Stimulated activated CD8-positive, alpha-beta memory T cell treated with anti-CD3 and anti-CD28 coated beads, Interleukin-4, amount 100 ng/mL, for 4 hours (primary cell): Measurements from ENCODE around the gene PCA3.
"Not testable (repeated sequence)": the region's sequence is repeated elsewhere in the genome, so short reads cannot be mapped to it uniquely, and the experiment has no call there.

Experiments
- DNase-seq, 2 donors: peaks; one replicate each; pipeline ENCODE4 v3.0.0-alpha.2; 2020; ENCODE audit warnings: low read depth in 2 of 2, low spot score in 1 of 2

Gene PCA3

DNA sequence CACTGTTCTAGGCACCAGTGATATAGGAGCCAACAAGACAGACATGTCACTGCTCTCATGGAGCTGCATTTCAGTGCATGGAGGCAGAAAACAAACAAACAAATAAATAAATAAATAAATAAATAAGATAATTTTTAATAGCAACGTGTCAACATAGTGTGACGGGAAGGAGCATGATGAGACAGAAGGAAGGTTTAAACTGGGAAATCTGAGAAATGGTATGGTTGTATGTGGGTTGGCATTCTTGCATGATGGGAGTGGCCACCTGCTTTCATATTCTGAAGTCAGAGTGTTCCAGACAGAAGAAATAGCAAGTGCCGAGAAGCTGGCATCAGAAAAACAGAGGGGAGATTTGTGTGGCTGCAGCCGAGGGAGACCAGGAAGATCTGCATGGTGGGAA is at the start of gene PCA3:
Gene PCA3, plus strand, starts transcription at position 301 of the 400 bp plus-strand sequence.
- no peak for DNase-seq

DNA sequence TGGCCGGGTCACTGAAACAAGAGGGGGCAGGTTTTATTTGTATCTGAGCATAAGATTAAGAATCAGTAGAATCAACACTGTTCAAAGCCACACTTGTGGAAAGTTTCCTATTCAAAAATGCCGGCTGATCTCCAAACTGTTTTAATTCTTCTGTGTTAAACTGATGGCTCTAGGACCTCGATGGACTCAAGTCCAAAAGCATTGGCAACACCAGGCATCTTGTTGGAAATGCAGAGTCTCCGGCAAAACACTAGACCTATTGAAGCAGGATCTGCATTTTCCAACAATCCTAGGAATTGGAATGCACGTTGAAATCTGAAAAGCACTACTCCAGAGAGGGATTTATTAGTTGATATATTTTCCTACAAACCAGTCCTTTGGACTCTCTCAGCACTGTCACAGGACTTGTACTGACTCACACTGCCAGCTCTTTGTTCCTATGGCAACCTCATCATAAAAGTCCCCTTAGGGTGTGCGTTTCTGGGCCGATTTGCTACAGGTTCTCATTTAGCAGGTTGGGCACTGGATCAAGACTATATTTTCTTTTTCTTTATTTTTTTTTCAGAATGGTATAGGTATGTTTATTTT is 48.1 kb upstream of the PCA3 start:
- no peak for DNase-seq

- no peak for DNase-seq
These were observed 47.1 kb upstream of the PCA3 start for GRCh38 chr9:76717176-76717575.

DNA sequence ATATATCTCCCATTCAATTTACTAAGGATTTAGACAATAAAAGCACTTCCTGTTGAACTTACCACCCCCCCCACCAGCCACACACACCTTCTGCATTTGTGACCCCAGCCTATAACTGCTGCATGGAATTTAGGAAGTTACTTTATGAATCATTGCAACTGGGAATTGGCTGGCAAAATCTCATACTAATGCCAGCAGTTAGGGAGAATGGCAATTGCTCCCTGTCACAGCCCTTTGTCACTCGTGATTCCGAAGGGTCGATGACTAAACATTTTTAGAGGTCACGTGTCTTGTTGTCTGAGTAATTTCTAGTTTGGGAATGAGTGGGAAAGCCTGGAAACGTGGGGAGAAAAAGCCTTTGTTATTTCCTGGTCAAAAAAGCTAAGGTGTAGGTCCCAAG is 46.6 kb upstream of the PCA3 start:
- DNase-seq, result no peak

DNA sequence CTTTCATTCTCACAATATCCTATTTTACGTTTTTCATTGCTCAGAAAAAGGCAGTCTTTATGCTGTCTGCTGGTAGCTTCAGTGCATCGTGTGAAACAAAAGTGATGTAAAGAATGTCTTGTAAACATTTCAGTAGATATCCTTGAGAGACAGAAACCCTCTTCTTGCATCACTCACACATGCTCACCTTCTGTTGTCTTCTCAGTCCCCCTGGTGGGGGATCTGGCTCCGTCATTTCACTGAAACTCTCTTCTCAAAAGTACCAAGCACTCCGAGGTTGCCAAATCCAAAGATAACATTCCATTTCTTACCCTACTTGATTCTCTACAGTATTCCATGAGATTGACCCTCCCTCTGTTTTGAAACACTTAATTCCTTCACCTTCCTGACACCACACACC is 46.1 kb upstream of the PCA3 start:
- DNase-seq, result no peak

DNA sequence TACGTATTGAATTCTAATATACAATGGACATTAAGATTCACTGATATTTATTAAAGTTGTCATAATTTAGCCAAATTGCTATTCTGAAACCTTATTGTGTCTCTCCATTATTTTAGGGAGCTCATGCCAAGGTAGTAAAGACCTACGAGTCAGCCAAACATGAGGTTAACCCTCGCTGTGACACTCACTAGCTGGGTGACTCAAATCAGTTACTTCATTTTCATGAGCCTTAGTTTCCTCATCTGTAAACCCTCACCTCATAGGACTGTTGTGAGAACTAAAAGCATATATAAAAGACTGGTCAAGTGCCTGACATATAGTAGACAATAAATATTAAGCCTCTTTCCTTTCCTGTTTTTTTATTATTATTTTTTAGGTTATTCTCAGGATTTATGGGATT is 44.0 kb upstream of the PCA3 start:
- DNase-seq, result no peak

GRCh38 chr9:76725011-76725546 is 39.2 kb upstream of the PCA3 start:
- DNase-seq, result no peak

DNA sequence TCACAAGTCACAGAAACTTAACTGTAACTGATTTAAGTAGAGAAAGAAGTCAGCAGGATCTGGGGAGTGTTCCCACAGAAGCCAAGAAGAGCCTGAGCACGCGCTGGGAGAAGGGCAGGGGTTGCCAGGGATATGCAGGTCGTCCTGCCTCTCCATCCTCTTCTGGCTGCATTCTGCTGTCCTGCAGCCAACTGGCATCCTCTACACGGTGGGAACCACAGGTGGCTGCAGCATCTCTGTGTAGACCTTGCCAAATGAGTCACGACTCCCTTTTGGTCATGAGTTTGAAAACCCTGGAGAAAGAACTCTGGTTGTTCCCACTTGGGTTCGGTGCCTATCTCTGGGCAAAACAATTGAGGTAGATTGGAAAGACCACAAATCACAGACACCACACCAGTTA is 38.4 kb upstream of the PCA3 start:
- no peak for DNase-seq

- DNase-seq, result no peak
These were observed 35.1 kb upstream of the PCA3 start for GRCh38 chr9:76729116-76729515.

- DNase-seq, result no peak
These were observed 34.1 kb upstream of the PCA3 start for GRCh38 chr9:76729980-76730737.

GRCh38 chr9:76730801-76731200 is 33.4 kb upstream of the PCA3 start:
- DNase-seq, result no peak

DNA sequence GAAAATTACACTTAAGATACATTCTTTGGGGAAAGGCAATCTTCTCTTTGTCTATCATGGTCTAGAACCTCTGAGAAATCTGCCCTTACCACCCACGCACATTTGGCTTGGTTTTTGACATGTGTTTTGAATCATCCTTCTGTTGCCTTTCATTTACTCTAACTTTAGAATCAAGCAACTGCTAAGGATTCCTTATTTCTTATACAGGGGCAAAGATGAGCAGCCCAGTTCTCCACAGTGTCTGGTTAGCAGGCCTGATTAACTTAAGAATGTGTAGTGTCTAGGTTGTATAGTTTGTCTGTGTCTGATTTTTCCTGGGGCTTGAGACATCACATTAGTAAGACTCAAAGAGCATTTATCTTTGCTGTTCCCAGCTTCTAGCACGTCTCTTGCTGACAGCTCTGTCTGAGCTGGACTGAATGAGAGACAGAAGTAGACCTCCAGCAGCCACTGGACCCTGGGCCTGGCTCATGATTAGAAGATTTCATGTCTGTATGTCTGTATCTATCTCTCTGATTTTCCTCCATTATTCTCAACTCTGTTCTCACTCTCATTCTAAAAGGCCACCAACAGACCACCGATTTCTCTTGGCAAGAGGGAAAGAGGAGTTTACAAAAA is 31.8 kb upstream of the PCA3 start:
- DNase-seq, result no peak

- no peak for DNase-seq
These were observed 31.1 kb upstream of the PCA3 start for GRCh38 chr9:76733096-76733495.

- no peak for DNase-seq
These were observed 29.5 kb upstream of the PCA3 start for GRCh38 chr9:76734716-76735115.

GRCh38 chr9:76737154-76737902 is 26.9 kb upstream of the PCA3 start:
- DNase-seq, result no peak

DNA sequence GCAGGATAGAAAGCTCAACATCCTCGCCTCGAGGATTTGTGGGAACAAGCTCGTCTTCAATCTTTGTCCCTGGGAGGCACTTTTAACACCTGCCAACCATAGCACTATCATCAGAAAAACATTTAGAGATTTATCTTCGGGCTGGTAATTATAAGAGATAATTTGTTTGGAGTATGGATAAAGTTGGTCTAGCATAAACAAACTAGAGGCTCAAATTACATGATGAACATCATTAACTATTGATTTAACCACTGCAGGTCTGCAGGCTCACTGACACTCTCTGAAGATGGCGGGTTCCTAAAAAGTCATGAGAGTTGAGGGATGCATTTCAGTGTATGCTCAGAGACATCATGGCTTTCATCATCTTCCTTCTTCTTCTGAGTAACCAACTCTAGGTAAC is 25.8 kb upstream of the PCA3 start:
- DNase-seq, result no peak

DNA sequence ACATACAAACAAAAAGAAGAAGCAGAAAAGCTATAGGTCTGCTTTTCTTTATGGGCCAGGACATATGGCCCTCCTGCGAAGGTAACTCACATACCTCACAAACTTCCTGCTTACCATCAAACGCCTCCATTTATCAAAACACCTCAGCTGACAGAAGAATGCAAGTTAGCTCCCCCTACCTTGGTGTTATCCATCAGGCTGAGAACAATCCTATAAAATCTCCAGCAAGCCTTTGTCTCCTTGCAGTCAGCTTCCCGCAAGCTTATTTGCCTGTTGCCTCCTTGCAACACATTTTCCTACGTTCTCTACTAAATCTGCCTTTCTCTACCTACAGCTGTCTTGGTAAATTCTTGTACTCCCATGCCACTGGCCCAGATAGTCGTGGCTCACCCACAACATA is 22.7 kb upstream of the PCA3 start:
- no peak for DNase-seq

DNA sequence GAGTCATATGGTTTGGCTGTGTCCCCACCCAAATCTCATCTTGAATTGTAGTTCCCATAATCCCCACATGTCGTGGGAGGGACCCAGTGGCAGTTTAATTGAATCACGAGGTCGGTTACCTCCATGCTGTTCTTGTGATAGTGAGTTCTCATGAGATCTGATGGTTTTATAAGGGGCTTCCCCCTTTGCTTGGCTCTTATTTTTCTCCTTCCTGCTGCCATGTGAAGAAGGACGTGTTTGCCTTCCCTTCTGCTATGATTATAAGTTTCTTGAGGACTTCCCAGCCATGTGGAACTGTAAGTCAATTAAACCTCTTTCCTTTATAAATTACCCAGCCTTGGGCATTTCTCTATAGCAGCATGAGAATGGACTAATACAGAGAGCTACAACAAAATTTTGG is 21.3 kb upstream of the PCA3 start:
- not testable (repeated sequence) for DNase-seq

DNA sequence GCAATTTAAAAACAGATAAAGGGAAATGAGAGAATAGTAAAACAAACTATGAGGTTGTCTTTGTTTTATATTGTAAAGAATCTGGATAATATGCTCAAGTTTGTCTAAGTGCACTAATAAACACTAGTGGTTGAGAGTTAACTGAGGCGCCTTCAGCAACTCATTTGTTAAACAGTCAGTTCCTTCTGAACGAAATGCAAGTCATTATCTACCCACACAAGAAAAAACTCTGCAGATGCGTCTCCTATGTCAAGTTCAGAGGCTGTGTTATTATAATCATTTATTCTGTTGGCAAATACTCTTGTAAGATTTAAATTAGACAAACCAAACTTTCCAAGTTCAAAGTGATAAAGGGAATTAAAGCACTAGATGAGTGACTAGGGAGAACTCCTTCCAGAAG is 20.3 kb upstream of the PCA3 start:
- DNase-seq, result no peak

DNA sequence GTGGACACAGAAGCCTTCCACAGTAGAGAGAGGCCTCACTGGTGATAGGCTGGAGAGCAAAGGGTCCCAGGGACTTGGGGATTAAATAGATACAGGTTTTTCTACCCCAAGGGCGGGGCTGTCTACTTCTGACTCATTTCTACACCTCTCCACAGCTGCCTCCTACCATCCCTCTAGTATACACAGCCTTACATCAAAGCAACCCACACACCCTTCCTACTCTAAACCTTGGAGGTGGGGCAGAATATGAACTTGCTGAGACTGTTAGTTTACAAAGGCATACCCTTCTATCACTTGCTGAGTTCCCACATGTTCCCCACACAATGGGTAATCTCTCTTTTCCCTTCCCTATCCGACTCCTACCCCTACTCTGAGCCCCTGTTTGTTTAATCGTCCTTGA is 19.9 kb upstream of the PCA3 start:
- DNase-seq, result no peak

- no peak for DNase-seq
These were observed 13.2 kb upstream of the PCA3 start for GRCh38 chr9:76751001-76751400.

- no peak for DNase-seq
These were observed 8.0 kb upstream of the PCA3 start for GRCh38 chr9:76756268-76756640.
